Upper lobe of right lung (tissue), 1 donor: ENCODE measurements around the gene JAML. TPM values are rescaled to one million over a fixed set of nuclear protein-coding genes. Genes with fewer than 3 reads are reported as not detected.

Experiments
- ATAC-seq: fragments of 200-7000 bp; cut with Tn5 transposase; one replicate; pipeline ENCODE4 v1.9.1; 2020; ENCODE audit warnings: mild to moderate bottlenecking, moderate library complexity
- DNase-seq: peaks from one replicate; pipeline ENCODE4 v3.0.0-alpha.2; 2020
- H3K27ac ChIP-seq: fragments of 200-600 bp; one replicate; pipeline ENCODE4 v1.8.0; 2022
- H3K27me3 ChIP-seq: fragments of 200-600 bp; one replicate; pipeline ENCODE4 v1.8.0; 2022; ENCODE audit warnings: mild to moderate bottlenecking
- H3K36me3 ChIP-seq: fragments of 200-600 bp; one replicate; pipeline ENCODE4 v1.8.0; 2022
- H3K4me1 ChIP-seq: fragments of 200-600 bp; one replicate; pipeline ENCODE4 v1.8.0; 2022
- H3K4me3 ChIP-seq: fragments of 200-600 bp; one replicate; pipeline ENCODE4 v1.8.0; 2022; ENCODE audit warnings: mild to moderate bottlenecking
- H3K9me3 ChIP-seq: fragments of 200-600 bp; one replicate; pipeline ENCODE4 v1.8.0; 2022
- CTCF ChIP-seq: fragments of 200-600 bp; IDR thresholded peaks from one replicate; pipeline ENCODE4 v1.8.0; 2022; ENCODE audit warnings: antibody characterized with exemption
- intact Hi-C: fragments of 100-400 bp; cut with DNase I; formaldehyde crosslinking; loops from one replicate; pipeline ENCODE4 v1.11.0; 2022
- total RNA-seq: library from RNA; stranded (reverse); fragmentation: NEBNext Ultra II Directional; extraction: Animal tissue kit (Norgen Biotek cat#: 25700); gene quantifications from one replicate; pipeline ENCODE4 v1.2.1, GENCODE V29; 2021
- donor health status: DM: no; HTN: yes; CAD: no; lungs with severe emphysema.

The JAML gene
- total RNA-seq, 1 donor from 2014 or later, result 87.9 TPM

GRCh38 chr11:118215262-118215661 lies 9.5 kb downstream of the JAML start:
- TF ChIP-seq CTCF, result no peak
- intact Hi-C loops, result no loop called here
- no peak for ATAC-seq
- H3K27ac ChIP-seq, result peak overlapping the region; percentile 56
- peaks cover 5% of the 10 kb centered on the region for H3K36me3 ChIP-seq
- H3K4me1 ChIP-seq, result peaks cover 40% of the 10 kb centered on the region
- H3K4me3 ChIP-seq, result no peak overlapping the region
- DNase-seq, result no peak
- no peaks in the 10 kb centered on the region for H3K9me3 ChIP-seq
- no peaks in the 10 kb centered on the region for H3K27me3 ChIP-seq

- Histone ChIP-seq H3K9me3 (no peaks in the 10 kb centered on the region), H3K27ac (peak overlapping the region; percentile 56), H3K27me3 (no peaks in the 10 kb centered on the region), H3K4me3 (no peak overlapping the region), H3K4me1 (peaks cover 37% of the 10 kb centered on the region), H3K36me3 (peaks cover 8% of the 10 kb centered on the region)
- intact Hi-C loops, result no loop called here
- ATAC-seq, result peak; percentile 78
- TF ChIP-seq CTCF, result no peak
- DNase-seq, result no peak
These were observed 10.4 kb downstream of the JAML start for GRCh38 chr11:118214210-118214914.

GRCh38 chr11:118213781-118214180 lies 11.0 kb downstream of the JAML start:
- intact Hi-C loops, result no loop called here
- no peak for ATAC-seq
- no peaks in the 10 kb centered on the region for H3K27me3 ChIP-seq
- no peak overlapping the region for H3K27ac ChIP-seq
- no peaks in the 10 kb centered on the region for H3K9me3 ChIP-seq
- DNase-seq, result no peak
- peaks cover 37% of the 10 kb centered on the region for H3K4me1 ChIP-seq
- no peak overlapping the region for H3K4me3 ChIP-seq
- no peak for TF ChIP-seq CTCF
- H3K36me3 ChIP-seq, result peaks cover 8% of the 10 kb centered on the region

GRCh38 chr11:118213201-118213600 lies 11.6 kb downstream of the JAML start:
- TF ChIP-seq CTCF, result no peak
- H3K4me3 ChIP-seq, result no peak overlapping the region
- ATAC-seq (no peak), DNase-seq (no peak)
- intact Hi-C loops, result no loop called here
- no peaks in the 10 kb centered on the region for H3K27me3 ChIP-seq
- no peaks in the 10 kb centered on the region for H3K9me3 ChIP-seq
- peaks cover 38% of the 10 kb centered on the region for H3K4me1 ChIP-seq
- peaks cover 8% of the 10 kb centered on the region for H3K36me3 ChIP-seq
- H3K27ac ChIP-seq, result no peak overlapping the region

GRCh38 chr11:118212781-118213191 lies 12.0 kb downstream of the JAML start:
- ATAC-seq (peak; percentile 32), DNase-seq (no peak)
- Histone ChIP-seq H3K4me1 (peaks cover 35% of the 10 kb centered on the region), H3K36me3 (peaks cover 8% of the 10 kb centered on the region), H3K27me3 (no peaks in the 10 kb centered on the region), H3K27ac (peak overlapping the region; percentile 48), H3K9me3 (no peaks in the 10 kb centered on the region), H3K4me3 (no peak overlapping the region)
- no peak for TF ChIP-seq CTCF
- intact Hi-C loops, result no loop called here
